ENCODE data around the gene FLACC1.

- no peak for TF ChIP-seq TAF1 (IDR thresholded peaks at IDR 0.05; ENCODE audit: borderline replicate concordance, low read depth, low read length)
- no peak for TF ChIP-seq POLR2A (IDR thresholded peaks at IDR 0.05; ENCODE audit: low read depth, low read length)
These were observed 80.6 kb downstream of the FLACC1 start for GRCh38 chr2:201276511-201276910.
